ENCODE data around the gene KCNJ14.
"Not testable (repeated sequence)": the region's sequence is repeated elsewhere in the genome, so short reads cannot be mapped to it uniquely, and the experiment has no call there.

The KCNJ14 gene

DNA sequence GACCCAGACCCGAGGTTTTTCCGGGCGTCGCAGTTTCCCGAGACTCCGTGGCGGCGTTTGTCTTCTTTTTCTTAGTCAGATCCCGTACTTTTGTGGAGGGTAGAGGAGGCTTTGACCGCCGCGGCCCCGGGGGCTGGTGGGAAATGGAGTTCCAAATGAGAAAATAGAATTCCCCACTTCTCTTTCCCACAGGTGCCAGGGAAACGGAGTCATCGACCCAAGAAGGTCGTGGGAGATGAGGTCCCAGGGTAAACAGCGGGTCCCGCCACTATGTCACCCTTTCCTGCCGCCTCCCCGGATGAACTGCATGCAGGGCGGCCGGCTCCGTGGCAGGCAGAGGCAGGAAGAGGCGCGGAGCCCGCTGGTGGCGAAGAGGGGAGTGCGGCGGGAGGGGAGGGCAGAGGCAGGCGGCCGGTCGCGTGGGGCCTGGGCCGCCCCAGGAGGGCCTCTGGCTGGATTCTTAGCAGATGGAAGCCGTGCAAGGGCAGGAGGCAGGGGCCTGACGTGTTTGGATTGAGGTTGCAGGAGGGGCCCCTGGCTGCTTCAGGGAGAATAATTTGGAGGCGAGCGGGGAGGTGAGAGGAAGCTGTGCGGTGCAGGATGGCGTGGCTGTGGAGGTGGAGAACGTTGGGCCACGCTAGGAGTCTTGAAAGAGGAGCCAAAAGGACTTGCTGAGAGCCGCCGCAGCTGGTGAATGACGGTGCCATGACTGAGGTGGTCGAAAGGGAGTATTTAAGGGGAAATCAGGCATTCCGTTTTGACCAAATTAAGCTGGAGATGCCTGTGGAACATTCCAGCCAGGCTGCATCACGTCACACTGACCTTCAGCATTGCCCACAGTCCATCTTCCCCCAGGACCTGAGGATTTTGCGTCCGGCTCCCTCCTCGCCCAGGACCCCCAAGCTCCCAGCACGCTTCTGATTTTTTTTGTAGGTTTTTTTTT lies 25.5 kb downstream of the KCNJ14 start:
- no peak for DNase-seq (ENCODE audit: low read depth)
- TF ChIP-seq, protein P1, sequence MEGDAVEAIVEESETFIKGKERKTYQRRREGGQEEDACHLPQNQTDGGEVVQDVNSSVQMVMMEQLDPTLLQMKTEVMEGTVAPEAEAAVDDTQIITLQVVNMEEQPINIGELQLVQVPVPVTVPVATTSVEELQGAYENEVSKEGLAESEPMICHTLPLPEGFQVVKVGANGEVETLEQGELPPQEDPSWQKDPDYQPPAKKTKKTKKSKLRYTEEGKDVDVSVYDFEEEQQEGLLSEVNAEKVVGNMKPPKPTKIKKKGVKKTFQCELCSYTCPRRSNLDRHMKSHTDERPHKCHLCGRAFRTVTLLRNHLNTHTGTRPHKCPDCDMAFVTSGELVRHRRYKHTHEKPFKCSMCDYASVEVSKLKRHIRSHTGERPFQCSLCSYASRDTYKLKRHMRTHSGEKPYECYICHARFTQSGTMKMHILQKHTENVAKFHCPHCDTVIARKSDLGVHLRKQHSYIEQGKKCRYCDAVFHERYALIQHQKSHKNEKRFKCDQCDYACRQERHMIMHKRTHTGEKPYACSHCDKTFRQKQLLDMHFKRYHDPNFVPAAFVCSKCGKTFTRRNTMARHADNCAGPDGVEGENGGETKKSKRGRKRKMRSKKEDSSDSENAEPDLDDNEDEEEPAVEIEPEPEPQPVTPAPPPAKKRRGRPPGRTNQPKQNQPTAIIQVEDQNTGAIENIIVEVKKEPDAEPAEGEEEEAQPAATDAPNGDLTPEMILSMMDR (IDR thresholded peaks at IDR 0.05; ENCODE audit: low read depth, low read length, missing control alignments): no peak
- no peak overlapping the region for H3K4me3 ChIP-seq (ENCODE audit: low read depth, low read length)

DNA sequence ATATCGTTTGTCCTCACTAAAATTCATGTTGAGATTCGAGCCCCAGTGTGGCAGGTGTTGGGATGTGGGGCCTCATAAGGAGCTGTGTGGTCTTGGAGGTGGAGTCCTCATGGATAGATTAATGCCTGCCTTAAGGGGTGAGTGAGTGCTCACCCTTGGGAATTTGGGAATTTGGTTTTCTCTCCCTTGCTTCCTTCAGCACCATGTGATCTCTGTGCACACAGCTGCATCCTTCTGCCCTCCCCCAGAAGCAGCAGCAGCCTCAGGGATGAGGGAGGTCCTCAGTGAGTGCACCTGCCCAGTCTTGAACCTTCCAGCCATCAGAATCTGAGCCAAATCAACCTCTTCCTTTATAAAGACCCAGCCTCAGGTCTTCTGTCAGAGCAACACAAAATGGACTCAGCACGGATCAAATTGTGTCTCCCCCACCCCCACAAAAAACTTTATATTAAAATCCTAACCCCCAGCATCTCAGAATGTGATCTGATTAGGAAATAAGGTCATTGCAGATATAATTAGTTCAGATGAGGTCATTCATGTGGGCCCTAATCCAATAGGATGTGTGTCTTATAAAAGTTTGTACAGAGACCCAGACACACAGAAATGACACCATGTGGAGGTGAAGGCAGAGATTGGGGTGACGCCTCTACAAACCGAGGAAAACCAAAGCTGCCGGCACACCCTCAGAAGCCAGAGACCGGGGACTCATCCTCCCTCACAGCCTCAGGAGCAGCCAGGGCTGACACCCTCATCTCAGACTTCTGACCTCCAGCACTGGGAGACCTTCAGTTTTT lies 26.7 kb downstream of the KCNJ14 start:
- TF ChIP-seq, protein P1 (IDR thresholded peaks at IDR 0.05; ENCODE audit: low read depth, low read length, missing control alignments): no peak
- DNase-seq (ENCODE audit: low read depth): no peak
- H3K4me3 ChIP-seq (ENCODE audit: low read depth, low read length): no peak overlapping the region

DNA sequence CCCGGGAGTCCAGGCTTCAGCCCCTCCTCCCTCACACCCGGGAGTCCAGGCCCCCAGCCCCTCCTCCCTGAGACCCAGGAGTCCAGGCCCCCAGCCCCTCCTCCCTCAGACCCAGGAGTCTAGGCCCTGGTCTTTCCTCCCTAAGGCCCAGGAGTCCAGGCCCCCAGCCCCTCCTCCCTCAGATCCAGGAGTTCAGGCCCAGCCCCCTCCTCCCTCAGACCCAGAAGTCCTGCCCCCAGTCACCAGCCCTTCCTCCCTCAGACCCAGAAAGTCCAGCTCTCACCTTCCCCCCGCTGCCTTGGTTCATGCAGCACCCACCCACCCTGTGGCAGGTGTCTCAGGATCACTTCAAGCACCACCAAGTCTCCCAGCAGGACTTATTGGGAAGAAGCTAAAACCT lies 27.9 kb downstream of the KCNJ14 start:
- DNase-seq (ENCODE audit: low read depth): no peak
- TF ChIP-seq, protein P1 (IDR thresholded peaks at IDR 0.05; ENCODE audit: low read depth, low read length, missing control alignments): no peak
- no peak overlapping the region for H3K4me3 ChIP-seq (ENCODE audit: low read depth, low read length)

DNA sequence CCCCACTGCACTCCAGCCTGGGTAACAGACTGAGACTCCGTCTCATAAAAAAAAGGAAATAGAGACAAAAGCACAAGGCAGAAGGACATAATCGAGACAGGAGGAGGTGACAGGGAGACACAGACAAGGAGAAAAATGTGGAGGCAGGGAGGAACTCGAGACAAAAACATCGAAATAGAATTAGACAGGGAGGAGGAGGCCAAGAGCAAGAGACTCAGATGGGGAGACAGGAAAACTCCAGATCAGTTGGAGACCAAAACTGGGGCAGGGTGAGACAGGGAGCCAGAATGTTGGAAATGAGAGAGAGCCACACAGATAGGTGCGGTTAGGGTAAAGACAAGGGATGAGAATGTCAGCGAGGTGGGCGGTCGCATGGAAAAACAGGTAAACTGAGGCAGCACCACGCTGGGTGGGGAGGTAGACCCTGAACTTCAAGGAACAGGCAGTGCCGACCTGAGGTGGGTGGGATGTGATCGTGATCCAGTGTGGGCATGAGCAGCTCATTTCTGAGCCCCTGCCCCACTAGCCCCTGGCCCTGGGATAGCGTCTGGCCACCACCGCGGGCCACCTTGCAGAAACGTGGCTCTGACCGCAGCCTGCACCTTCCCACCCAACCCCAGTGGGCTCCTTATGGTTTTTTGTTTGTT lies 29.0 kb downstream of the KCNJ14 start:
- DNase-seq (ENCODE audit: low read depth): no peak
- TF ChIP-seq, protein P1 (IDR thresholded peaks at IDR 0.05; ENCODE audit: low read depth, low read length, missing control alignments): no peak
- H3K4me3 ChIP-seq (ENCODE audit: low read depth, low read length): no peak overlapping the region

DNA sequence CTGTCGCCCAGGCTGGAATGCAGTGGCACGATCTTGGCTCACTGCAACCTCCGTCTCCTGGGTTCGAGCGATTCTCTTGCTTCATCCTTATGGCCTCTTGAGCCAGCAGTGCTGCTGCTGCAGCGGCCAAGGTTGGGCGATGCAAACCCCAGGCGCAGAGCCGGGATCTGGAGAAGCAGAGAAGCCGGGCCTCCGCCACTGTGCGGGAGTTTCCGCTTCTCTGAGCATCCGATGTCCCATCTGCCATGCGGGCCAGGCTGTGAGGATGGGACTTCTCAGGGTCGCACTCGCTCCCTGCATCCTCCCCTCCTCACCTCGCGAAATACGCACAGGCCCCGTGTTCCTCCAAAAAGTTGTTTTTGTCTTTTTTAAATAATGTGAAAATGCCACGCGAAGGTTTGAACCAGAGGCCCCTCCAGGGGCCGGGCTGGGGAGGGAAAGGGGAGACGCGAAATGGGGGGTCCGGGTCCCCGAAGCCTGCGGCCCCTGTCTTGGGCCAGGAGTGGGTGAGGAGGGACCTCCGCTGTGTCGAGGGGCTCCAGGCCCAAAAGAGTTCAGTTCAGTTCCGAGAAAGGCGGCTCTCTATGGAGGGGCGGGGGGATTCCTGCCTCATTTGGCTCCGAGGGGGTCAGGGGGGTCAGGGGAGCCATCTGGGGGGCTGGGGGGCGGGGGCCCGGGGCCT lies 29.7 kb downstream of the KCNJ14 start:
- TF ChIP-seq, protein P1 (IDR thresholded peaks at IDR 0.05; ENCODE audit: low read depth, low read length, missing control alignments): no peak
- no peak overlapping the region for H3K4me3 ChIP-seq (ENCODE audit: low read depth, low read length)
- no peak for DNase-seq (ENCODE audit: low read depth)

DNA sequence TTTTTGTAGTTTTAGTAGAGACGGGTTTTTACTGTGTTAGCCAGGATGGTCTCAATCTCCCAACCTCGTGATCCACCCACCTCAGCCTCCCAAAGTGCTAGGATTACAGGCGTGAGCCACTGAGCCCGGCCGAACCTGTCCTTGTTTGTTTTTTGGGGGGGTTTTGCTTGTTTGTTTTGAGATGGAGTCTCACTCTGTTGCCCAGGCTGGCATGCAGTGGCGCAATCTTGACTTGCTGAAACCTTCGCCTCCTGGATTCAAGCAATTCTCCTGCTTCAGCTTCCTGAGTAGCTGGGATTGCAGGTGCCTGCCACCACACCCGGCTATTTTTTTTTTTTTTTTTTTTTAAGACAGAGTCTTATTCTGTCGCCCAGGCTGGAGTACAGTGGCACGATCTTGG lies 31.3 kb downstream of the KCNJ14 start:
- not testable (repeated sequence) for DNase-seq (ENCODE audit: low read depth); H3K4me3 ChIP-seq (ENCODE audit: low read depth, low read length)
